Coronary artery (tissue), 2 donors: ENCODE results near the gene SCN4A.

ENCODE experiments used
- DNase-seq: peaks from one replicate; pipeline ENCODE4 v3.0.0-alpha.2; 2017; ENCODE audit warnings: low spot score
- H3K27ac ChIP-seq, 2 donors: fragments of 200-600 bp; sonication (generic); one replicate each; pipeline ENCODE4 v1.5.1; 2016 to 2019
- H3K4me3 ChIP-seq: fragments of 200-600 bp; sonication (generic); 2 replicates; pipeline ENCODE4 v1.5.1; 2016; ENCODE audit warnings: mild to moderate bottlenecking, moderate library complexity
- TF ChIP-seq, protein P1 (sequence below): fragments of 200-600 bp; sonication (generic); IDR thresholded peaks from one replicate; pipeline ENCODE4 v1.5.1; 2019; ENCODE audit warnings: antibody characterized with exemption

The SCN4A gene

DNA sequence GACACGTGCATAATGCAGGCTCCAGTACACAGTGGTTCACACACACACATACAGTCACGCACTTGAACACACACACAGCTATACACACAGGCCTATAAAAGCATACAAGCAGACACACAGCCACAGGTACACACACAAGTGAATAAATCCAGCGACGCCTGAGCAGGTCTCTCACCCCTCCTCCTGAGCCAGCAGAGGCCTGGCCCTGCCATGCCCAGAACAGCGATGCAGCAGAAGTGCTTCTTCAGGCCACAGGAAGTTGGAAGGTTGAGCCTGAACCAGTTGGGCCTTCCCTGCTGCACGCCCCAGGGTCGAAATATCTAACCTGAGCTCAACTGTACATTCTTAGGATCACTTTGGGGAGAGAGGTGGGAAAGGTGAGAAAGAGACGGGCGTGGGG, 33.3 kb downstream of the SCN4A start:
- Histone ChIP-seq H3K4me3 (no peak overlapping the region), H3K27ac (no peak overlapping the region)
- DNase-seq = no peak
- TF ChIP-seq, protein P1, sequence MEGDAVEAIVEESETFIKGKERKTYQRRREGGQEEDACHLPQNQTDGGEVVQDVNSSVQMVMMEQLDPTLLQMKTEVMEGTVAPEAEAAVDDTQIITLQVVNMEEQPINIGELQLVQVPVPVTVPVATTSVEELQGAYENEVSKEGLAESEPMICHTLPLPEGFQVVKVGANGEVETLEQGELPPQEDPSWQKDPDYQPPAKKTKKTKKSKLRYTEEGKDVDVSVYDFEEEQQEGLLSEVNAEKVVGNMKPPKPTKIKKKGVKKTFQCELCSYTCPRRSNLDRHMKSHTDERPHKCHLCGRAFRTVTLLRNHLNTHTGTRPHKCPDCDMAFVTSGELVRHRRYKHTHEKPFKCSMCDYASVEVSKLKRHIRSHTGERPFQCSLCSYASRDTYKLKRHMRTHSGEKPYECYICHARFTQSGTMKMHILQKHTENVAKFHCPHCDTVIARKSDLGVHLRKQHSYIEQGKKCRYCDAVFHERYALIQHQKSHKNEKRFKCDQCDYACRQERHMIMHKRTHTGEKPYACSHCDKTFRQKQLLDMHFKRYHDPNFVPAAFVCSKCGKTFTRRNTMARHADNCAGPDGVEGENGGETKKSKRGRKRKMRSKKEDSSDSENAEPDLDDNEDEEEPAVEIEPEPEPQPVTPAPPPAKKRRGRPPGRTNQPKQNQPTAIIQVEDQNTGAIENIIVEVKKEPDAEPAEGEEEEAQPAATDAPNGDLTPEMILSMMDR = no peak

DNA sequence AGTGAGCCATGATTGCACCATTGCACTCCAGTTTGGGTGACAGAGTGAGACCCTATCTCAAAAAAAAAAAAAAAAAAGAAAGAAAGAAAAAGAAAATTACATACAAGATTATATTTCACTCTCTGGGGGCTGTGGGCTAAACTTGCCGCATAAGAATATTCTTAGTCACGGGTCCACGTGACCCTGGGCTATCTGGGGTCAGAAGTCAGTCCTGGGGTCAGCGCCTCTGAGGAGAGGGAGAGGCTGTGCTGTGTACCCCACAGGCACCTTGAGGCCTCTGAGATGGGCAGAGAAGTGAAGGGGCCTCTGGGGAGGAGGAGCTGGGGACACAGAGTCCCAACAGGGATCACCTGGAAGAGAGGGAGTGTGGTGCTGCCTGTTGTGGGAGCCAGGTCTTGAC, 34.8 kb downstream of the SCN4A start:
- H3K27ac ChIP-seq = no peak overlapping the region
- H3K4me3 ChIP-seq = no peak overlapping the region
- TF ChIP-seq, protein P1 = no peak
- DNase-seq = no peak

DNA sequence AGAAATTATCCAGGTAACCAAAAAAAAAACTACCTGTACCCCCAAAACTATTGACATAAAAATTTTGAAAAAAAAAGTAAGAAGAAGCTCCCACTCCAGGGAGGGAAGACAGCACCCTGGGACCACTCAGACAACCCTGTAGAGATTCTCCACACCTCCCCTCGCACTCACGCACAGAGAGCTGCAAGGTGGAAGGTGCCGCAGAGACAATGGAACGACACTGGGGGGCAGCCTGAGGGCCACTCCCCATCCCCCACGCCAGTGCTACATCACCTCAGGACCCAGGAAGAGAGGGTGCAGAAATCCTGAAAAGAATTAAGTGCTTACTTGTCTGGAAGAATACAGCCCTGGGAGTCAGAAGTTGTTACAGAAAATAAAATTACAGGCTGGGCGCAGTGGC, 35.4 kb downstream of the SCN4A start:
- TF ChIP-seq, protein P1 = no peak
- H3K27ac ChIP-seq = no peak overlapping the region

DNA sequence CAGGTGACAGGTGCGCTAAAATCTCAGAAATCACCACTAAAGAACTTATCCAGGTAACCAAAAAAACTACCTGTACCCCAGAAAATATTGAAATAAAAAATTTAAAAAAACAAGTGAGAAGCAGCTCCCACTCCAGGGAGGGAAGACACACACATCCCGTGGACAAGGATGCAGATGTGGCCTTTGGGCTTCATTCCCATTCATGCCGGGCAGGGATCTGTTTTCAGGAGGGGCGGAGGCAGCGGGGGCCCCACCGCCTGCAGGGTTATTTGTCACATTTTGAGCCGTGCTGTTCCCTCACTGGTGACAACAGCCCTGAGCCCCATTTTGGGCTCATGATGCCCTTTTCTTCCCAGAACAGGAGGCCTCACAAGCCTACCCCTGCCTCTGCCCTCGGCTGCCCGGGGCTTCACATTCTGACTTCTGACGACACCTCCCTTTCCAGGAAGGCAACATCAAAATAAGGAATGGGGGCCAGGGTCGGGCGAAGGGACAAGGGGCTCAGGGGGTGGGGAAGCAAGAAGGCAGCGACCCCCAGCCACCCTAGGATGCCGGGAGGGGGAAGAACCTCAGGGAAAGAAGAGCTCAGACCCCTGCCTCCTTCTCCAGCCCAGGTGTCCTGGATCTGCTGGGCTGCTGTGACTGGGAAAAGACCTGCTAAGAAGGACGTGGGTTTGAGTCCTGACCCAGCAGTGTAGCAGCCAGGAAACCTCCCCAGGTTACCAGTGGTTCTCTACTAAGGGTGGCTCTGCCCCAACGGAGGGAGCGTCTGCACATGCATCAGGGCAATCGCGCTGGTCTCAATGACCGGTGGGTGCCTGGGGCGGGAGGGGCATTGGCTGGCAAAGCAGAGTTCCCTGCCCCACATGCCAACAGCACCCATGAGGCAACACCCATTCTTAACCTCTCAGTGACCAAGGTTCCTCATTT, 38.3 kb downstream of the SCN4A start:
- DNase-seq = no peak
- TF ChIP-seq, protein P1 = no peak
- no peak overlapping the region for H3K4me3 ChIP-seq
- H3K27ac ChIP-seq = no peak overlapping the region

More for the DNA sequence above, 35.4 kb downstream of the SCN4A start:
- DNase-seq = no peak
- no peak overlapping the region for H3K4me3 ChIP-seq

DNA sequence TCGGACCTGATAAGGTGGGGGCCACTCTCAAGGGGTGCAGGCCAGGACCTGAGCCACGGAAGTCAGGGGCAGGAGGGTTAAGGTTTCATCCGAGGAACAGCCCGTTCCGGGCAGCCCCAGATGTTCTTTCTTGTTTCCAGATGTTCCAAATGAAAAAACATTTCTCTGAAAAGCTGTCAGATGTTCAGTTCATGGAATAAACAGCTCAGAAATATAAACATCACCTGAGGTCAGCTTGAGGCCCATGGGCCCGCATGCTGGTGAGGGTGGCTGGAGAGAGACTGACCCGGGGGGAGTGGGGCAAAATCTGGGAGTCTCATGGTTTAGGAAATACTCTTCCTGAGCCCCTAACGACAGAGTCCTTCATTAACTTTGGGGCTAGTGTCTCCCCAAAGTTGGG, 39.1 kb downstream of the SCN4A start:
- no peak overlapping the region for H3K4me3 ChIP-seq
- TF ChIP-seq, protein P1 = no peak
- H3K27ac ChIP-seq = no peak overlapping the region
- DNase-seq = no peak

DNA sequence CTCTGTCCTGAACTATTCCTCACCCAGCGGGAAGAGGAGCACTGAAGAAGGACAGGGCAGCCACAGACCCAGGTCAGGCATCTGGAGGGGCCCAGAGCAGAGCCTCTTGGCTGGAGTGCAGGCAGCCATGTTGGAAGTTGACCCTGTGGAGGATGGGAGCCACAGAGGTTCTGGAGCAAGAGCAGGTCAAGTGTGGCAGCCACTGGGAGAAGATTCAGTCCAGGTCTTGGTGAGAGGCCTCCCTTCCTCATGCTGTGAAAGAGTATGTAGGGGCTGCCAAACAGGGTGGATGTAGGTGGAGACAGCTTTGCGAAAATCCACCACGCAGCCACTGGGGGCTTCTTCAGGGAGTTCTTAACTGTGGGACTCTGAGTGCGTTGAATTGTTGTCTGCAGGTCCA, 40.0 kb downstream of the SCN4A start:
- Histone ChIP-seq H3K27ac (no peak overlapping the region), H3K4me3 (no peak overlapping the region)
- TF ChIP-seq, protein P1 = no peak
- no peak for DNase-seq
